ENCODE results near the gene WWOX.

Gene WWOX

DNA sequence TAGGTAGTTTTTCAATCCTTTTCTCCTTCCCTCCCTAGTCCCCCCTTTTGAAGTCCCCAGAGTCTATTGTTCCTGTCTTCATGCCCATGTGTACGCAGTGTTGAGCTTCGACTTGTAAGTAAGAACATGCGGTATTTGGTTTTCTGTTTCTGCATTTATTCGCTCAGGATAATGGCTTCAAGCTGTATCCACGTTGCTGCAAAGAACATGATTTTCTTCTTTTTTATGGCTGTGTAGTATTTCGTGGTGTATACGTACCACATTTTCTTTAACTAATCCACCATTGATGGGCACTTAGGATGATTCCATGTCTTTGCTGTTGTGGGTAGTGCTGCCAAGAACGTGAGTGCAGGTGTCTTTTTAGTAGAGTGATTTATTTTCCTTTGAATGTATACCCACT is 651.2 kb downstream of the WWOX start:
- DNase-seq = no peak

DNA sequence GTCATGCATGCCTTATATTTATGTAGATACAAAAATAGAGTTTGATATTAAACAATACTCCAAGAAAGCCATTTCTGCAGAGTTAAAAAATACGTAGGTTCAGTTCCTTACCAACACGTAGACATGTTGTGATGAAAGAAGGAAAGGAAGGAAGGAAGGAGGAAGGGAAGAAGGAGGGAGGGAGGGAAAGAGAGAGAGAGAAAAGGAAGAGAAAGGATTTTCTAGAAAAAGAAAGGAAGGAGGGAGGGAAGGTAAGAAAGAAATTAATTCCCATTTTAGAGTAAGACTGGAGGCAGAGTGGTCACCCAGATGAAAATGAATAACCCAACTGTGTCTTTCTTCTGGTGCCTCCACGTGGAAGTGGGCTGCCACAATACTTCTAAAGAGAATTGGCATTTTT is 652.1 kb downstream of the WWOX start:
- DNase-seq = no peak

DNA sequence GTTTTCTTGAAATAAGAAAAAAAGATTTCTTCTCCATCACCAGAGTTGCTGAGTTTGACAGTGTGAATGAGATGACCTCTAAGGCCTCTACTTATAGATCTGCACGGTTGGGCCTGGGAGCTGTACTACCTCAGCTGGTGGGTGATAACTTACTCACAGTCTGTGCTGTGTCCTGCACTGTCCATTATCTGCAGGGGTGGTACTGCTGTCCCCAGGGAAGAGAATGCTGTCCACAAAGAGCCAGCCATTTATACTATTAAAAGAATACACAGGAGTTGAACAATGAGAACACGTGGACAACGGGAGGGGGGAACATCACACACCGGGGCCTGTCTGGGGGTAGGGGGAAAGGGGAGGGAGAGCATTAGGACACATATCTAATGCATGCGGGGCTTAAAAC is 655.3 kb downstream of the WWOX start:
- no peak for DNase-seq

- DNase-seq = no peak
Observed at GRCh38 chr16:78755751-78756661, 656.6 kb downstream of the WWOX start.

DNA sequence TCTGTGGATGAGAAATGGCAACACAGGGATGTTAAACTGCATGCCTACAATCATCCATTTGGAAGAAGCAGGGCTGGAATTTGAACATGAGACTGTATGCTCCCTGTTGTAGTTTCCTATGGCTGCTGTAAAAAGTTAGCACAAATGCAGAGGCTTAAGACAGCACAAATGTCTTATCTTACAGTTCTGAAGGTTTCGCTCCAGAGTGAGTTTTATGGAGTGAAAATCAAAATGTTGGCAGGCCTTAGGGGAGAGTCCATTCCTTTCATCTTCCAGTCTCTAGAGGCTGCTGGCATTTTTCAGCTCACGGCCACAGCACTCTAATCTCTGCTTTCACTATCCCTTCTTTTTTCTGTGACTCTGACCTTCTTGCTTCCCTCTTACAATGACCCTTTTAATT is 660.1 kb downstream of the WWOX start:
- no peak for DNase-seq

GRCh38 chr16:78760611-78761010 is 661.2 kb downstream of the WWOX start:
- no peak for DNase-seq

GRCh38 chr16:78761427-78761826 is 662.0 kb downstream of the WWOX start:
- no peak for DNase-seq

DNA sequence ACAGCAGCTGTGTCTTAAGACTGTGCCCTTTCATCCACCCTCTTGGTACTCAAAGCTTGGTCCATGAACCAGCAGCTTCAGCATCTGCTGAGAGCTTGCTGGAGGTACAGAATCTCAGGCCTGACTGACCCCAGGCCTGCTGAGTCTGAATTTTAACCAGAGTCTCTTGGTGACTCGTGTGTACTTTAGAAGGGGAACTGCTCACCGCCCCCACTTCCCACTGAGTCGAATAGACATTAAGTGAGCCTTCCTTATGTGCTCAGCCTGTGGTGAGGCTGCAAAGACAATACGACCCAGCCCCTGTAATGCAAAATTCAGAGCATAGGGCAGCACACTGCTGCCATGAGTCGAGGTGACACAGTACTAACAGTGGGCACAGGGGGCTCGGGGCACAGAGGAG is 662.8 kb downstream of the WWOX start:
- no peak for DNase-seq

DNA sequence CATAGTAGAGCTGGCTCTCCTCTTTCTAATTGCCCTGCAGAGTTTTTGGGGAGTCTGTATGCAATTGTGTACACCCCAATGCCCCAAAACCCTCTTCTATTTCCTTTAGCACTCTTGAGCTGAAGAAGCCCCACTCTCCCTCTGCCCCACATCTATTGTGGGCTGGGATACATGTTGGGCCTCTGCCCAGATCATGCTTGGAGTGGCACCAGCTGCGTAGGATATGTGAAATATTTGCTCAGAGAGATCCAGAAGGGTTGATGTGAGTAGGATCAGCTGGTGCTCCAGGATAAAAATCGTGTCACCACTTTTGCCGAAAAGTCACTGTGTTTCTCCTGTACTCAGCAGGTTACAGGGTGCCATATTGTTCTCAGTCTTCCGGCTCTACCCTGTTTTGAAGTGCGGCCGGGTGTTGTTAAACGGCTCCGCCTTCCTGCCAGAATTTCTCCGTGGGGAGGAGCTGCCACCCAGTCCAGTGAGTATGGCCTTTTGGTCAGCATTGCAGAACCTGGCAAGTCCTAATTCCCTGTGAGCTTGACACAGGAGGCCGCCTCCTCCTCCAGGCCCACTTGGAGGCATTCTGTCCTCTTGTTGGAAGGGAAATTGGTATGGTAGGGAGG is 664.5 kb downstream of the WWOX start:
- no peak for DNase-seq

GRCh38 chr16:78764478-78764877 is 665.0 kb downstream of the WWOX start:
- DNase-seq = no peak

DNA sequence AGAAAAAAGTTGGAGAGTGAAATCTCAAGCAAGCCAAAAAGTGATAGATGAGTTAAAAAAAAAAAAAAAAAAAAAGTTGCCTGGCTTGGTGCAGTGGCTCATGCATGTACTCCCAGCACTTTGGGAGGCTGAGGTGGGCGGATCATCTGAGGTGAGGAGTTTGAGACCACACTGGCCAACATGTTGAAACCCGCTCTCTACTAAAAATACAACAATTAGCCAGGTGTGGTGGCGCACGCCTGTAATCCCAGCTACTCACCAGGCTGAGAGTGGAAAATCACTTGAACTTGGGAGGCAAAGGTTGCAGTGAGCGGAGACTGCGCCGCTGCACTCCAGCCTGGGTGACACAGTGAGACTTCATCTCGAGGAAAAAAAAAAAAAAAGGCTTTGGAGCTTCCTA is 668.8 kb downstream of the WWOX start:
- DNase-seq = no peak

DNA sequence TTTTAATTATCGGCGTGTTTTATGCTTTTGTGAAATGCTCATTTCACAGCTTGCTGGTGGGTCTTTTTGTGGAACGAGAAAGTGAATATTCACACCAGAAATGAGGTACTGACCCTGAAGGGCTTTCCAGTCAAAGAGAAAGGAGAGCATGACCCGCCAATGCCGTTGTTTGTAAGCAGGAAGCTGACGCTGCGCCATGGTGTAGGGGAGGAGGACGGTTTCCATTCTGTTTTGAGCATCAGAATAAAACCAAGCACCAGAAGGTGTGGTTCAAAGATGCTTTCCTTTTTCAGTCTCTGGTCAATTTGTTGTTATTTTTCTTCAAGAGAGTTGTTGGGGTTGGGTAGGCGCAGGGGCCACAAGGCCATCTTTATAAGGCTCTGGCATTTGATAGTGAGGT is 669.3 kb downstream of the WWOX start:
- no peak for DNase-seq

- peak in 1 of 2 experiments; percentile 67 for DNase-seq
Observed at GRCh38 chr16:78770353-78771091, 671.1 kb downstream of the WWOX start.

DNA sequence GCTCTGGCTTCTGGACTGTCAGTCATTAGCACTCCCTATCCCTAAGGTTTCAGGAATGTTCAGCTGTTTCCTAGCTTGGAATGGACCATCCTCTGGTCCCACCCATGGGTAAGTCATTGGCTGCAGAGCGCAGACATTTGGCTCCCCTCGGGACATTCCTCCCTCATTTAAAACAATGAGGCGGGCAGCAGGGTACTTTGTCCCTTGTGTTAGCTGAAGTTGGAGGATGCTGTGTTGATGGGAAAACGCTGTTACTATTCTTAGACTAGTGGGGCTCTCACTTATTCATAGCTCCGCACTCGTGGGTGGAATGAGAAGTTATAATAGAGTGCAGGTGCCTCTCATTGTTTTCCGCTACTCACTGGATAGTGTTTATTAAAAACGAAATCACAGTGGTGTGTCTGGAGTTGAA is 673.8 kb downstream of the WWOX start:
- DNase-seq = no peak

DNA sequence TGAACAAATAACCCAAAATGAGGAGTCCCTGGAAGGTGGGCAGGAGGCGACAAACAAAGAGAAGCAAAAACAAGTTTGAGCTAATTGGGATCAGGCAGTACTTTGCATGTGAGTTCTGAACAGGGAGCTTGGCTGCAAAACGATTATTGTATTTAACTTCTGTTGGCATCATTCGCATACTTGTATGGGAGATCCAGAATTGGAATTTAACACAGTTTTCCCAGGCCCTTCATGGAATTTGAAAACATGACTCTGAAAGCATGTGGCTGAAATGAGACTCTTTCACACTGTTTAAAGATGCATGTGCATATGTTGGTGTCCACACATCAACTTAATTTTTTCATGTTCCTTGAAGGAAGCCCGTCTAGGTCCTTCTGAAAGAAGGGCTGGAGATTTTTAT is 674.3 kb downstream of the WWOX start:
- DNase-seq = no peak

DNA sequence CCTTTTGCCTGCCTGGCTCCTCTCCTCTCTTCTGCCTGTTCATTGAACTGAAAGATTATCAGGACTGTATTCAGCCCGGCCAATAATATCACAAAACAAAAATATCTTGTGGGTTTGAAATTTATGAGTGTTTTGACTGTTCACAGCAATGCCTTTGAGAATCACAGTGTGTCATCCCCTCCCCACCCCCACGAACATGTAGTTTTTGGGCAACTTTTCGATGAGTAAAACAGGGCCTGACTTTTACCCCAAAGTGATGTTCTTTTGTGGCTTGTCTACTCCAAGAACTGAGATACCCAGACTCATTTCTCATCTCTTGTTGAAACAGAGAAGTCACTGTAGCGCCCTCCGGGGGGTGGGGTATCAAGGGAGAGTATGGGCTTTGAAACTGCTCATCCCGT is 675.7 kb downstream of the WWOX start:
- DNase-seq = no peak

DNA sequence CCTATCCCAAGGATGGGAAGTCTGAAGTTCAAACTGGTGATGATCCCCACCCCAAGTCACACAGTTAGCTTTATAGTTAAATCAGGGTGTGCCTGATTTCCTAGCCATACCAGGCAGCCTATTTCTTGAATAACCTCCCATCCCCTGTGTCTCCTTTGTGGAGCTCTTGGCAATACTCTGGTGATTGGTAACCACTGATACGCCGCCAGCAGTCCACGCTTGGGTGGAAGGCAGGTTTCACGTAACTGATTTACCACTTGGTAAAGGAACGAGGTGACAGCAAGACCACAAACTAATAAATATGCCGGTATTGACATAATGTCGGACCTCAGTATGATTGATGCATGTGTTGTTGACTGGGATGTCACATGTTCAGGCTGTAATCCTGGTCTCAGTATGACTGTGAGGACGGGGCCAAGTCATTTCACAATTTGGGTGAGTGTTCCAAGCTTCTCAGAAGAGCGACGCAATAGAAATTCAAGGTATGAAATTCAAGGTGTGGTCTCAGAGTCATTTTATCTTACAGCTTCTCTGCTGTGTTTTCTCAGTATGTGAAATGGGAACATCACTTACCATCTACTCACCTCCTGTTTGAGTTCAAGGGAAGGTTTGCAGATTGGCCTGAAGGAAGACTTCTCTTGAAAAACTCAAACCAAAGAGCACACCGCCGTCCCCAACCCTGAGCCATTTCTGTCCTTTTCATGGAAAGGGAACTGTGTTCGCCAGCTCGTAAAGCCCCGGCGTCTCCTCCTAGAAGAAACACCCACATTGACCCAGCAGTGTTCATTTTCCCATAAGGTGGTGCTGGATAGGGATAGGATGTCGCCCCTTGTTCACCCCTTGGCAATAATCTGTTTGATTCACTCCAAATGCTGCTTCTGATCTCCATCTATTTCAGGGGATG is 678.9 kb downstream of the WWOX start:
- no peak for DNase-seq

GRCh38 chr16:78780808-78781207 is 681.4 kb downstream of the WWOX start:
- no peak for DNase-seq

DNA sequence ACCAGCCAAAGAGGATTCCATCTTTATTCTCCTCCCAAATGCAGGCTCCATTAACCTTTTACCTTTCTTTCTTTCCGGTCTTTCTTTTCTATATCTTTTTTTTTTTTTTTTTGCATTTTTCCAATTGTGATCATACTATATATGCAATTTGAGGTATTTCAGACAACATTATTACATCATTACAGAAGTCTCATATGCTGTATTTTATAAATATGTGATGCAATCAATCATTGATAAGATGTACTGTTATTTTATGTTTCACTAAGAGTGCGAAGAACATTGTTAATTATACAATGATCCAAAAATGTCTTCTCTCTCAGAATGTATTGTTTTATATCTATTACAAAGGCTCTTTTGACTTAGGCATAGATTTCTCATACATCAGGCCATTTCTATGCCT is 683.1 kb downstream of the WWOX start:
- DNase-seq = no peak

GRCh38 chr16:78783570-78784079 is 684.2 kb downstream of the WWOX start:
- DNase-seq = no peak

DNA sequence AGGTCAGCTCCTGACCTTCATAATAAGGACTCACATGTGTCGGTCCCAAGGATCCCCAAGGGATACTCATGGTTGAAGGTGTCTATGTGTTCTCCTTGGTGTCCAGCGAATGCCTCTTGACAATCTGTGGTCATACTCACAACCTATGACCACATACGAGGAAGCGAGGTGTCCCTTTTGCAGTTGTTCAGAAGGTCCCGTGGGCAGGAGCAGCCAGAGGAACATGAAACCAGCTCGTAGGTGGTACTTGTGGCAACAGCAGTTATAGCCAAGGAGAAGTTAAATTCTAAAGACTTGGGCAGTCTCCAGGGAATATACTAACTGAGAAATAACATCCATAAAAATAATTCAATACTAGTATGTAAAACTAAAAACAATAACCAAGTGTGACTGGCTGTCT is 685.3 kb downstream of the WWOX start:
- no peak for DNase-seq

- DNase-seq = no peak
Observed at GRCh38 chr16:78785218-78785617, 685.8 kb downstream of the WWOX start.

DNA sequence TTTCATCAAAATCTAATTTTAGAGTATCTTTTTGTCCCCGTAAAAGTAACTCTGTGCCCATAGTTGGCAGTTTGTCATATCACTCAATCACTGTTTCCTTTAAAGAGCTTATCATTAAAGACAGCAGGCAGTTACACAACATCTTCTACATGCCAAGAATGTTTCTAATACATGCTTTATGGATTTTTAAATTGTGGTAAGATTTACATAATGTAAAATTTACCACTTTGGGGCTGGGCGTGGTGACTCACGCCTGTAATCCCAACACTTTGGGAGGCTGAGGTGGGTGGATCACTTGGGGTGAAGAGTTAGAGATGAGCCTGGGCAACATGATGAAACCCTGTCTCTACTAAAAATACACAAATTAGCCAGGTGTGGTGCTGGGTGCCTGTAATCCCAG is 687.2 kb downstream of the WWOX start:
- DNase-seq = no peak
